HG02973 (cell line): Measurements from ENCODE around the gene RBBP6.
A peak's percentile ranks its signal among the peaks of the same experiment; 100 is the strongest.
"Not testable (repeated sequence)": the region's sequence is repeated elsewhere in the genome, so short reads cannot be mapped to it uniquely, and the experiment has no call there.

Experiments
- ATAC-seq: cut with Tn5 transposase; IDR thresholded peaks from one replicate; pipeline ENCODE4 v1.9.1; 2021; ENCODE audit warnings: moderate library complexity; ENCODE audit not compliant: unreplicated experiment

Gene RBBP6

GRCh38 chr16:24539295-24539849 lies at the start of gene RBBP6:
RBBP6 (plus strand) TSS chr16:24539566; CDS start chr16:24540627, 1,061 bp downstream.
- peak; percentile 81 for ATAC-seq

GRCh38 chr16:24490866-24491265 lies 48.5 kb upstream of the RBBP6 start:
- no peak for ATAC-seq

GRCh38 chr16:24491731-24492130 lies 47.6 kb upstream of the RBBP6 start:
- no peak for ATAC-seq

GRCh38 chr16:24493821-24494220 lies 45.5 kb upstream of the RBBP6 start:
- no peak for ATAC-seq

- not testable (repeated sequence) for ATAC-seq
Measured at GRCh38 chr16:24495207-24495606, 44.2 kb upstream of the RBBP6 start.

- no peak for ATAC-seq
Measured at GRCh38 chr16:24497440-24497839, 41.9 kb upstream of the RBBP6 start.

- no peak for ATAC-seq
Measured at GRCh38 chr16:24499193-24499814, 40.1 kb upstream of the RBBP6 start.

- peak; percentile 69 for ATAC-seq
Measured at GRCh38 chr16:24504472-24505345, 34.7 kb upstream of the RBBP6 start.

- ATAC-seq = no peak
Measured at GRCh38 chr16:24505959-24506358, 33.4 kb upstream of the RBBP6 start.

GRCh38 chr16:24507959-24508480 lies 31.3 kb upstream of the RBBP6 start:
- no peak for ATAC-seq

- no peak for ATAC-seq
Measured at GRCh38 chr16:24508614-24509013, 30.8 kb upstream of the RBBP6 start.

GRCh38 chr16:24509536-24509935 lies 29.8 kb upstream of the RBBP6 start:
- ATAC-seq = no peak

- no peak for ATAC-seq
Measured at GRCh38 chr16:24511174-24511573, 28.2 kb upstream of the RBBP6 start.

- ATAC-seq = no peak
Measured at GRCh38 chr16:24511792-24512191, 27.6 kb upstream of the RBBP6 start.

- ATAC-seq = no peak
Measured at GRCh38 chr16:24514096-24514495, 25.3 kb upstream of the RBBP6 start.

- ATAC-seq = no peak
Measured at GRCh38 chr16:24515186-24515585, 24.2 kb upstream of the RBBP6 start.

- no peak for ATAC-seq
Measured at GRCh38 chr16:24516900-24517669, 22.3 kb upstream of the RBBP6 start.

- no peak for ATAC-seq
Measured at GRCh38 chr16:24518498-24518897, 20.9 kb upstream of the RBBP6 start.

GRCh38 chr16:24520983-24521382 lies 18.4 kb upstream of the RBBP6 start:
- ATAC-seq = no peak

GRCh38 chr16:24522751-24523150 lies 16.6 kb upstream of the RBBP6 start:
- no peak for ATAC-seq

GRCh38 chr16:24523569-24523968 lies 15.8 kb upstream of the RBBP6 start:
- no peak for ATAC-seq
